Measurements from ENCODE around the gene ADAM12.

The ADAM12 gene

DNA sequence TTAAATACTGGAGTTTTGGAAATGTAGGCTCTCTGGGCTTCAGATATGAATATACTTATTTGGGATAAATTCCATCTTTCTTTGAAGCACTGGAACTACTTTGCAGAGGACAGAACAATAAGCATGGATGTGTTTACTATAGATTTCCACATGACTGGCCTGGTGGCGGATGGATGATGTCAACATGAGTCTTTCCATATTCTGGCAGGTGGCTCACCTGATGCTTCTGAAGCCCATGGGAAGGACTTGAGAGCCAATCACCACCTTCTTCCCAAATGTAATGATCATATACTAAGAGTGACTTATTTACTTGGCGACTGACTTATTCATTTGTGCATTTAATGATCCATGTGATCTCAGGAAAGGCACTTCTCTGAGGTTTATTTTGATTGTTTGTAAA lies 381.4 kb downstream of the ADAM12 start:
- H3K4me3 Mint-ChIP-seq, result no peak overlapping the region
- no peaks in the 10 kb centered on the region for H3K27me3 Mint-ChIP-seq (ENCODE audit: low read depth)
- peaks cover 17% of the 10 kb centered on the region for H3K4me1 Mint-ChIP-seq
- H3K9me3 Mint-ChIP-seq, result peaks cover under 1% of the 10 kb centered on the region
- H3K27ac Mint-ChIP-seq, result no peak overlapping the region
- TF ChIP-seq, protein P1, sequence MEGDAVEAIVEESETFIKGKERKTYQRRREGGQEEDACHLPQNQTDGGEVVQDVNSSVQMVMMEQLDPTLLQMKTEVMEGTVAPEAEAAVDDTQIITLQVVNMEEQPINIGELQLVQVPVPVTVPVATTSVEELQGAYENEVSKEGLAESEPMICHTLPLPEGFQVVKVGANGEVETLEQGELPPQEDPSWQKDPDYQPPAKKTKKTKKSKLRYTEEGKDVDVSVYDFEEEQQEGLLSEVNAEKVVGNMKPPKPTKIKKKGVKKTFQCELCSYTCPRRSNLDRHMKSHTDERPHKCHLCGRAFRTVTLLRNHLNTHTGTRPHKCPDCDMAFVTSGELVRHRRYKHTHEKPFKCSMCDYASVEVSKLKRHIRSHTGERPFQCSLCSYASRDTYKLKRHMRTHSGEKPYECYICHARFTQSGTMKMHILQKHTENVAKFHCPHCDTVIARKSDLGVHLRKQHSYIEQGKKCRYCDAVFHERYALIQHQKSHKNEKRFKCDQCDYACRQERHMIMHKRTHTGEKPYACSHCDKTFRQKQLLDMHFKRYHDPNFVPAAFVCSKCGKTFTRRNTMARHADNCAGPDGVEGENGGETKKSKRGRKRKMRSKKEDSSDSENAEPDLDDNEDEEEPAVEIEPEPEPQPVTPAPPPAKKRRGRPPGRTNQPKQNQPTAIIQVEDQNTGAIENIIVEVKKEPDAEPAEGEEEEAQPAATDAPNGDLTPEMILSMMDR (IDR thresholded peaks at IDR 0.05; ENCODE audit: unreplicated experiment in 3 of 3), result no peak
- peaks cover 18% of the 10 kb centered on the region for H3K36me3 Mint-ChIP-seq (ENCODE audit: low read depth)

GRCh38 chr10:126006264-126006663 lies 382.0 kb downstream of the ADAM12 start:
- peaks cover 14% of the 10 kb centered on the region for H3K36me3 Mint-ChIP-seq (ENCODE audit: low read depth)
- peaks cover 17% of the 10 kb centered on the region for H3K4me1 Mint-ChIP-seq
- no peak overlapping the region for H3K27ac Mint-ChIP-seq
- H3K27me3 Mint-ChIP-seq (ENCODE audit: low read depth), result no peaks in the 10 kb centered on the region
- no peak overlapping the region for H3K4me3 Mint-ChIP-seq
- no peaks in the 10 kb centered on the region for H3K9me3 Mint-ChIP-seq
- TF ChIP-seq, protein P1 (IDR thresholded peaks at IDR 0.05; ENCODE audit: unreplicated experiment in 3 of 3), result no peak

DNA sequence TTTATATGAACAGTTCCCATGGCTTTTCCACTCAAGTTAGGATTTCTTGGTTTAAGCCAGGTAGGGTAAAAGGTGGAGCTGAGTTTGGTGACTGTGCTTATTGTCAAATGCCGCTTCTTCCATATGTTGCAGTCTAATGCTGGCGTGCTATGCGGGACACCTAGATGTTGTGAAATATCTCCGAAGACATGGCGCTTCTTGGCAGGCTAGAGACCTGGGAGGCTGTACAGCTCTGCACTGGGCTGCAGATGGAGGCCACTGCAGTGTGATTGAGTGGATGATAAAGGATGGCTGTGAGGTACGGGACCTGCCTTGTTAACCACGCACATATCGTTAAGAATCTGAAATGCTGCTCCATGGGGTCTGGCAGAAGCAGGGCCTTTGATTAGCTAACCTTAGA lies 383.5 kb downstream of the ADAM12 start:
- H3K4me3 Mint-ChIP-seq, result no peak overlapping the region
- peaks cover 12% of the 10 kb centered on the region for H3K4me1 Mint-ChIP-seq
- H3K27ac Mint-ChIP-seq, result no peak overlapping the region
- H3K36me3 Mint-ChIP-seq (ENCODE audit: low read depth), result peaks cover 4% of the 10 kb centered on the region
- TF ChIP-seq, protein P1 (IDR thresholded peaks at IDR 0.05; ENCODE audit: unreplicated experiment in 3 of 3), result no peak
- no peaks in the 10 kb centered on the region for H3K27me3 Mint-ChIP-seq (ENCODE audit: low read depth)
- H3K9me3 Mint-ChIP-seq, result no peaks in the 10 kb centered on the region

- TF ChIP-seq, protein P1 (IDR thresholded peaks at IDR 0.05; ENCODE audit: unreplicated experiment in 3 of 3), result no peak
- Mint-ChIP-seq H3K9me3 (no peaks in the 10 kb centered on the region), H3K4me3 (no peak overlapping the region), H3K27me3 (ENCODE audit: low read depth) (no peaks in the 10 kb centered on the region), H3K36me3 (ENCODE audit: low read depth) (no peaks in the 10 kb centered on the region), H3K4me1 (no peaks in the 10 kb centered on the region), H3K27ac (no peak overlapping the region)
Measured at GRCh38 chr10:126001576-126001975, 386.7 kb downstream of the ADAM12 start.

- Mint-ChIP-seq H3K4me3 (no peak overlapping the region), H3K9me3 (no peaks in the 10 kb centered on the region), H3K27ac (no peak overlapping the region), H3K27me3 (ENCODE audit: low read depth) (no peaks in the 10 kb centered on the region), H3K36me3 (ENCODE audit: low read depth) (no peaks in the 10 kb centered on the region), H3K4me1 (no peaks in the 10 kb centered on the region)
- TF ChIP-seq, protein P1 (IDR thresholded peaks at IDR 0.05; ENCODE audit: unreplicated experiment in 3 of 3), result no peak
Measured at GRCh38 chr10:125999694-126000093, 388.6 kb downstream of the ADAM12 start.

GRCh38 chr10:125997586-125997985 lies 390.7 kb downstream of the ADAM12 start:
- TF ChIP-seq, protein P1 (IDR thresholded peaks at IDR 0.05; ENCODE audit: unreplicated experiment in 3 of 3), result no peak
- no peaks in the 10 kb centered on the region for H3K4me1 Mint-ChIP-seq

More at GRCh38 chr10:125997586-125997985, 390.7 kb downstream of the ADAM12 start:
- H3K27me3 Mint-ChIP-seq (ENCODE audit: low read depth), result no peaks in the 10 kb centered on the region
- H3K4me3 Mint-ChIP-seq, result no peak overlapping the region
- H3K36me3 Mint-ChIP-seq (ENCODE audit: low read depth), result no peaks in the 10 kb centered on the region
- H3K27ac Mint-ChIP-seq, result no peak overlapping the region
- no peaks in the 10 kb centered on the region for H3K9me3 Mint-ChIP-seq

Data from nephron (organoid).